Peyer's patch (tissue), 4 donors: ENCODE data around the gene RINL. TPM values are rescaled to one million over a fixed set of nuclear protein-coding genes. Genes with fewer than 3 reads are reported as not detected.

Source experiments
- DNase-seq, 3 donors: peaks; one replicate each; pipeline ENCODE4 v3.0.0-alpha.2; 2017 to 2019
- H3K27ac ChIP-seq, 4 donors: fragments of 200-600 bp; sonication (generic); one replicate each; pipeline ENCODE4 v1.5.1; 2016 to 2019
- H3K27me3 ChIP-seq, 2 donors: fragments of 200-600 bp; sonication (generic); one replicate each; pipeline ENCODE4 v1.5.1; 2019
- H3K36me3 ChIP-seq, 3 donors: fragments of 200-600 bp; sonication (generic); one replicate each; pipeline ENCODE4 v1.5.1; 2016 to 2019
- H3K4me1 ChIP-seq, 4 donors: fragments of 200-600 bp; sonication (generic); one replicate each; pipeline ENCODE4 v1.5.1; 2016 to 2019
- H3K4me3 ChIP-seq, 4 donors: fragments of 200-600 bp; sonication (generic); 1 replicate in 3 of 4; 2 replicates in 1 of 4; pipeline ENCODE4 v1.5.1; 2016 to 2019; ENCODE audit warnings: mild to moderate bottlenecking in 1 of 4
- H3K9me3 ChIP-seq, 4 donors: fragments of 200-600 bp; sonication (generic); one replicate each; pipeline ENCODE4 v1.5.1; 2016 to 2019; ENCODE audit warnings: mild to moderate bottlenecking in 1 of 4
- CTCF ChIP-seq, 6 experiments: fragments of 450-650 bp in 4 of 6; fragments of 200-600 bp in 2 of 6; sonication (generic) in 1 of 6; IDR thresholded peaks; one replicate each; pipeline ENCODE4 v1.5.1; 2017 to 2019; ENCODE audit warnings: antibody characterized with exemption in 6 of 6, mild to moderate bottlenecking in 3 of 6, moderate library complexity in 1 of 6
- POLR2A ChIP-seq, 2 donors: fragments of 450-650 bp; IDR thresholded peaks; one replicate each; pipeline ENCODE4 v1.5.1; 2017; ENCODE audit warnings: antibody characterized with exemption in 2 of 2, mild to moderate bottlenecking in 2 of 2, moderate library complexity in 2 of 2
- total RNA-seq, 4 donors: library from RNA; depleted of rRNA; stranded (reverse); fragments of >200 nt; gene quantifications; one replicate each; pipeline ENCODE4 v1.1.0, GENCODE V29; 2016

RINL gene
- total RNA-seq, 4 donors from 2014 or later = 4.6 to 22.3 (median 7.2) TPM

DNA sequence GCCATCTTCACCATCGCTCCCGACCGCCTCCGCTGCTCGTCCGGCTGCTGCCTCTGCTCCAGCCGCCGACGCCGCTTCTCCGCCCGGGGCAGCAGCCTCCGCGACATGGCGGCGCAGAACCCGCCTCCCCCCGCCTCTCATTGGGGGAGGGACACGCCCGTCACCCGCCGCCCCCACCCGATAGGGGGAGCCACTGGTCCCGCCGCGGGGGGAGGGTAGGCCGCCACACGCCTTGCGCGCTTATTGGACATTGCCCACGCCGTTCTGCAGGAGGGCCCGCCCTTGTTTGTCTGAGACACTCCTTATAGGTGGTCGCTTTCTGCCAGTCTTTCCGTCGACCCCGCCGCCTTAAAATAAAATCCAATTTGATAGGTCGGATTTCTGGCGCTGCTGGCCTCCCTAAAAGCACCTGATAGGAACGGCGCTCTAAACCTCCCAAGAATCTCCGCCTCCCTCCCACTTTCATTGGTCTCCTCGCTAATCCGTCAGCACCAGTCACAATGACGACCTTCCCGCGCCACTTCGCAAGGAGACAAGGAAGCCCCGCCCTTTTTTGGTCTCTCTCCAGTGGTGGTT is 28.1 kb downstream of the RINL start, which contains the start of gene HNRNPL:
HNRNPL (minus strand) TSS at position 127 of the 576 bp plus-strand sequence; CDS start at position 107, 20 bp downstream.
- peak; percentile 38 to 71 (median 56) for TF ChIP-seq CTCF (IDR thresholded peaks at IDR 0.05)
- peak; percentile 90 to 93 for TF ChIP-seq POLR2A (IDR thresholded peaks at IDR 0.05)
- Histone ChIP-seq H3K4me3 (peak within 1 kb of the TSS; percentile 94 to 100 (median 98)), H3K9me3 (no peaks in the 10 kb centered on the region), H3K27me3 (no peaks in the 10 kb centered on the region), H3K36me3 (peaks cover 0 to 29% (median 5%) of the 10 kb centered on the region in 3 donors), H3K27ac (peak within 1 kb of the TSS; percentile 100), H3K4me1 (peaks cover 0 to 26% (median 22%) of the 10 kb centered on the region in 4 donors)
- peak in 2 of 3 donors; percentile 99 to 100 for DNase-seq

DNA sequence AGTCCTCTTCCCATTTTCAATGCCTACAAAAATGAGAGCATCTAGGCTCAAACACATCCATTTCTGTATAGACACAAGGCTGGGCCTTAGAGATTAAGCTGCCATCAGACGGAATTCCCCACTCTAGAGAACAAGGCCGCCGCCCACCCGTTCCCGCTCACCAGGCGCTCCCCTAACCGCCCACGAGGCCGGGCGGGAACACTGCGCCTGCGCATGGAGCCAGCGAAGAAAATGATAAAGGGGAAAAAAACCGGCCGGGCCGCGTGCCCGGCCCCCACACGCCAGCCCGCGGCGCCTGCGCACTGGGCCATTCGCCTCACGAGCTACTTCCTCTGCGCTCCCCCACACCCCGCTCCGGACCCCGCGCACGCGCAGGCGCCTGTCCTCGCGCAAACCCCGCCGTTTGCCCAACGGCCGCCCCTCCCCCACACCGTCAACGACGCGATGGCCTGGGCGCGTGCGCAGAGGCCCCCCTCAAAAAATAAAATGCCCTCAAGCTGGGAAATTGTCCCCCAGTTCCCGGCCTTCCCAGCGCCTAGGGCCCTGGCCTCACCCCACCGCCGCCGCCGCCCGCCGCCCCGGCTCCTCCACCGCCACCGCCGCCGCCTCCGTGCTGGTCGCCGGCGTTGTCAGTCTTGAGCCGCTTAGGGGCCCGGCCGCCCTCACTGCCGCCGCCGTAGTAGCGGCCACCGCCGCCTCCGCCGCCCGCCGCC is 28.8 kb downstream of the RINL start:
- DNase-seq = peak; percentile 96 to 98 (median 96)
- TF ChIP-seq CTCF (IDR thresholded peaks at IDR 0.05) (peak in 1 of 6 experiments; percentile 5), POLR2A (IDR thresholded peaks at IDR 0.05) (no peak)
- H3K27me3 ChIP-seq = no peaks in the 10 kb centered on the region
- peaks cover 0 to 35% (median 5%) of the 10 kb centered on the region in 3 donors for H3K36me3 ChIP-seq
- peak overlapping the region; percentile 100 for H3K27ac ChIP-seq
- peaks cover 0 to 26% (median 22%) of the 10 kb centered on the region in 4 donors for H3K4me1 ChIP-seq
- peak overlapping the region; percentile 80 to 100 (median 97) for H3K4me3 ChIP-seq
- no peaks in the 10 kb centered on the region for H3K9me3 ChIP-seq

- Histone ChIP-seq H3K4me3 (peak overlapping the region; percentile 80 to 100 (median 97)), H3K36me3 (peaks cover 0 to 43% (median 8%) of the 10 kb centered on the region in 3 donors), H3K9me3 (no peaks in the 10 kb centered on the region), H3K4me1 (peaks cover 0 to 30% (median 25%) of the 10 kb centered on the region in 4 donors), H3K27ac (peak overlapping the region; percentile 100), H3K27me3 (no peaks in the 10 kb centered on the region)
- no peak for TF ChIP-seq CTCF (IDR thresholded peaks at IDR 0.05)
- TF ChIP-seq POLR2A (IDR thresholded peaks at IDR 0.05) = no peak
- DNase-seq = no peak
Measured at GRCh38 chr19:38848299-38849146, 29.6 kb downstream of the RINL start.

DNA sequence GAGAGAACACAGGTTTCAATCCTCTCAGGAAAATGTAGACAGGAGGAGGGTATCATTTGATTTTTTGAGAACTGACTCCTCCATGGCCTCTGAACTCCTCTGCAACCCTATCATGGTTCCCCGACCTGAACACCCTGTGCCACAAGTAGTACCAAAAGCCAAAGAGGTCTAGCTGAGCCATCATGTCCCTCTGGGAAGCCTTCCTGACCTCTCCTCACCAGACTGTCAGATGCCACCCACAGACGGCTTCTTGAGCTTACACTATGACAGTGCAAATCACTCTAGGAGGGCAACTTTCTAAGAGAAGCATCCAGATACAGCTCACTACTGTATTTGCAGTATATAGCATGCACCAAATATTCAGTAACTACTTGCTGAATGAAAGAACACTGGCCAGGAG is 32.0 kb downstream of the RINL start:
- no peak overlapping the region for H3K27ac ChIP-seq
- no peak for DNase-seq
- H3K9me3 ChIP-seq = no peaks in the 10 kb centered on the region
- no peaks in the 10 kb centered on the region for H3K27me3 ChIP-seq
- no peak overlapping the region for H3K4me3 ChIP-seq
- peaks cover 0 to 67% (median 8%) of the 10 kb centered on the region in 3 donors for H3K36me3 ChIP-seq
- TF ChIP-seq CTCF (IDR thresholded peaks at IDR 0.05) = no peak
- no peak for TF ChIP-seq POLR2A (IDR thresholded peaks at IDR 0.05)
- H3K4me1 ChIP-seq = peaks cover 0 to 36% (median 34%) of the 10 kb centered on the region in 4 donors

DNA sequence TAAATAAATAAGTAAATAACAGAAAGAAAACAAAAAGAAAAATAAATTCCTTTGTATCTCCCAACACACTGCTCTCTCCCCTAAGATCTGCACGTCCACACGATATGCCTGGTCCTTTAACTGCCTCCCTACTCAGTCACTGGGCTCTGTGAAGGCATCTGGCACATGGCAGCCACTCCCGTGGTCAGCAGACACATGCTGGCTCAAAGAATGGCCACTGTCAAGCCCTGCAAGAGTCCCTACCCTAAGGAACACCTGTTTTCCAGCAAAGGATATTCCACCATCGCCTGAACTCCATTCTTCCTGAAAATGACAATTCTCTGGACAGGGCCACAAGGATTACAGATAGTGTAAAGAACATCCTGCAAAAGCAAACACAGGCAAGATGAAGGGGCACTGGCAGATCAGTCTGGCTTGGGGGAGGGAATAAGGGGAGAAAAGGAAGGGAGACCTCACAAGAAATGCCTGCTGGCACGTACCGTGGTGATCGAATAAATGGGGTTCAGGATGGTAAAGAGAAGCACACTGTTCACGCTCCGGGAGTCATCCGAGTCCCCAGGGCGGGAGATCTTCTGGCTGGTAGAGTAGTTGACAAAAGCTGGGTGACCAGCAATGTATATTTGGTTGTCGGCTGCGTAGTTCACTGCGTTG is 32.6 kb downstream of the RINL start:
- Histone ChIP-seq H3K4me3 (no peak overlapping the region), H3K9me3 (no peaks in the 10 kb centered on the region), H3K4me1 (peaks cover 0 to 35% (median 32%) of the 10 kb centered on the region in 4 donors), H3K27ac (peak overlapping the region in 1 of 4 donors; percentile 27), H3K27me3 (no peaks in the 10 kb centered on the region), H3K36me3 (peaks cover 0 to 73% (median 8%) of the 10 kb centered on the region in 3 donors)
- DNase-seq = no peak
- TF ChIP-seq CTCF (IDR thresholded peaks at IDR 0.05) (no peak), POLR2A (IDR thresholded peaks at IDR 0.05) (no peak)
